Heart left ventricle (tissue), 16 donors: Measurements from ENCODE around the gene MAK. TPM values are rescaled to one million over a fixed set of nuclear protein-coding genes. Genes with fewer than 3 reads are reported as not detected.
"Not testable (repeated sequence)": the region's sequence is repeated elsewhere in the genome, so short reads cannot be mapped to it uniquely, and the experiment has no call there.

Experiments used
- ATAC-seq, 4 donors: fragments of 200-7000 bp; cut with Tn5 transposase; one replicate each; pipeline ENCODE4 v1.9.1; 2020 to 2022; ENCODE audit warnings: moderate library complexity in 4 of 4, mild to moderate bottlenecking in 3 of 4, moderate number of reproducible peaks in 1 of 4
- DNase-seq, 5 donors: peaks; one replicate each; pipeline ENCODE4 v3.0.0-alpha.2; 2020
- H3K27ac ChIP-seq, 12 donors: fragments of 200-600 bp; sonication (generic) in 4 of 12; one replicate each; pipeline versions ENCODE4 v1.5.0 to v1.8.0; 2016 to 2022; ENCODE audit warnings: mild to moderate bottlenecking in 2 of 12
- H3K27me3 ChIP-seq, 9 donors: fragments of 200-600 bp; sonication (generic) in 2 of 9; one replicate each; pipeline versions ENCODE4 v1.5.1 to v1.8.0; 2016 to 2022; ENCODE audit warnings: mild to moderate bottlenecking in 3 of 9
- H3K36me3 ChIP-seq, 9 donors: fragments of 200-600 bp; sonication (generic) in 2 of 9; one replicate each; pipeline versions ENCODE4 v1.5.0 to v1.8.0; 2018 to 2022; ENCODE audit warnings: mild to moderate bottlenecking in 2 of 9
- H3K4me1 ChIP-seq, 12 donors: fragments of 200-600 bp; sonication (generic) in 4 of 12; one replicate each; pipeline versions ENCODE4 v1.5.0 to v1.8.0; 2016 to 2022; ENCODE audit warnings: mild to moderate bottlenecking in 3 of 12
- H3K4me3 ChIP-seq, 12 donors: fragments of 200-600 bp; sonication (generic) in 4 of 12; one replicate each; pipeline versions ENCODE4 v1.5.0 to v1.8.0; 2017 to 2022; ENCODE audit warnings: mild to moderate bottlenecking in 9 of 12, moderate library complexity in 4 of 12
- H3K9me3 ChIP-seq, 12 donors: fragments of 200-600 bp; sonication (generic) in 4 of 12; one replicate each; pipeline versions ENCODE4 v1.5.0 to v1.8.0; 2016 to 2022; ENCODE audit warnings: mild to moderate bottlenecking in 1 of 12
- POLR2A ChIP-seq, 2 donors: fragments of 450-650 bp; IDR thresholded peaks; one replicate each; pipeline ENCODE4 v1.6.1; 2017; ENCODE audit warnings: antibody characterized with exemption in 2 of 2, mild to moderate bottlenecking in 2 of 2, moderate library complexity in 2 of 2
- WGBS, 4 donors: extraction: QIAGEN DNeasy Blood & Tissue Kit in 2 of 4; methylation state at CpG; one replicate each; pipeline versions ENCODE4 v1.1.5 to v1.1.7; 2013 to 2018; 5-methylcytosine and 5-hydroxymethylcytosine counted together
- intact Hi-C, 10 donors: fragments of 100-400 bp; cut with DNase I; formaldehyde crosslinking; loops; one replicate each; pipeline versions ENCODE4 v1.11.1 to v1.14.2; 2022
- polyA plus RNA-seq, 2 donors: library from polyadenylated mRNA; stranded (reverse); fragments of 200-250 nt; gene quantifications; one replicate each; pipeline ENCODE4 v1.2.3, GENCODE V29; 2013
- total RNA-seq, 9 donors: library from RNA; depleted of rRNA in 2 of 9; stranded (reverse); fragments of >200 nt in 2 of 9; fragmentation: NEBNext Ultra II Directional in 3 of 9; extraction: Animal tissue kit (Norgen Biotek cat#: 25700) in 3 of 9; gene quantifications; one replicate each; pipeline versions ENCODE4 v1.1.0 to v1.2.4, GENCODE V29; 2016 to 2023
- TF ChIP-seq, protein P1 (sequence below), 12 donors: fragments of 200-600 bp; sonication (generic) in 4 of 12; IDR thresholded peaks; one replicate each; pipeline versions ENCODE4 v1.5.0 to v1.8.0; 2018 to 2022; ENCODE audit warnings: antibody characterized with exemption in 12 of 12, mild to moderate bottlenecking in 5 of 12
- donor health status: ischemic (EF 13 %, LVEDD 7.1; RV severe dilation, severe dysfunction).
- donor health status: healthy with polysubstance abuse.
- donor health status: DM: no; HTN: yes; CAD: no.
- donor health status: DM: no; HTN: no; CAD: no.
- donor health status: ischemic (EF 25% LVEDD 6.9; RV normal size, moderate dysfunction).
- donor health status: ischemic (EF 25% LVEDD 5.7; RV mildly dilated, moderate dysfunction).
- donor health status: healthy.
- donor health status: DM: yes; HTN: yes; CAD: no.
- donor health status: ischemic (EF 35%, LVEDD 5.7; RV mildly dilated, moderate dysfunction).
- donor health status: nonischemic (EF 11% LVEDD 7.7; RV severe dilation, severe dysfunction).
- donor health status: DM: yes; HTN: yes; CAD: no.
- donor health status: PGD.
- donor health status: ischemic (EF 29% LVEDD 5.4; RV normal size, mild dysfunction).
- donor health status: nonischemic (EF 23%, LVEDD 6.1; RV moderate dilation, normal function).

Gene MAK
- total and polyA plus RNA-seq, 11 donors, result 0.04 to 0.36 (median 0.15) TPM; not detected in 5

DNA sequence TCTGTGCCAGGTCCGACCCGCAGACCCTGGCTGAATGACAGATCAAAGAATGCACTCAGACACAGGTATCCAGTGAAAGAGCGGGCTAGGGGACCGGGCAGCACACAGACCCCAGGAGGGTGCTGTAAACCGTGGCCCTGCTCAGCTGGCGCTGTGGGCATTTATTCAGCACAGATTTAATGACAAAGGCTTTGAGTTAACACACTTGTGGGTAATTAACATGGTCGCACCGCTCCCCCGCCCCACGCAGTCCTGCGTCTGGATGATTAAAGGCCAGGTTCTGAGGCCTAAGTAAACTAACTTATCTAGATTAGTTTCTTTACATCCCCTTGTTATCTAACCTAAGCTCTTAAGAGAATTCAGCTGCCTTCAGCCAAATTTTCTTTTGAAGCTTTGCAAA lies 3.5 kb downstream of the MAK start:
- intact Hi-C loops, result no loop called here
- no peak for ATAC-seq
- H3K27ac ChIP-seq, result no peak overlapping the region
- TF ChIP-seq POLR2A (IDR thresholded peaks at IDR 0.05), result no peak
- TF ChIP-seq, protein P1, sequence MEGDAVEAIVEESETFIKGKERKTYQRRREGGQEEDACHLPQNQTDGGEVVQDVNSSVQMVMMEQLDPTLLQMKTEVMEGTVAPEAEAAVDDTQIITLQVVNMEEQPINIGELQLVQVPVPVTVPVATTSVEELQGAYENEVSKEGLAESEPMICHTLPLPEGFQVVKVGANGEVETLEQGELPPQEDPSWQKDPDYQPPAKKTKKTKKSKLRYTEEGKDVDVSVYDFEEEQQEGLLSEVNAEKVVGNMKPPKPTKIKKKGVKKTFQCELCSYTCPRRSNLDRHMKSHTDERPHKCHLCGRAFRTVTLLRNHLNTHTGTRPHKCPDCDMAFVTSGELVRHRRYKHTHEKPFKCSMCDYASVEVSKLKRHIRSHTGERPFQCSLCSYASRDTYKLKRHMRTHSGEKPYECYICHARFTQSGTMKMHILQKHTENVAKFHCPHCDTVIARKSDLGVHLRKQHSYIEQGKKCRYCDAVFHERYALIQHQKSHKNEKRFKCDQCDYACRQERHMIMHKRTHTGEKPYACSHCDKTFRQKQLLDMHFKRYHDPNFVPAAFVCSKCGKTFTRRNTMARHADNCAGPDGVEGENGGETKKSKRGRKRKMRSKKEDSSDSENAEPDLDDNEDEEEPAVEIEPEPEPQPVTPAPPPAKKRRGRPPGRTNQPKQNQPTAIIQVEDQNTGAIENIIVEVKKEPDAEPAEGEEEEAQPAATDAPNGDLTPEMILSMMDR (IDR thresholded peaks at IDR 0.05), result no peak
- no peak for DNase-seq
- no peaks in the 10 kb centered on the region for H3K9me3 ChIP-seq
- no peaks in the 10 kb centered on the region for H3K36me3 ChIP-seq
- H3K27me3 ChIP-seq, result peaks cover 0 to 17% (median 0%) of the 10 kb centered on the region in 9 donors
- H3K4me1 ChIP-seq, result peaks cover 0 to 22% (median 6%) of the 10 kb centered on the region in 12 donors
- 94 to 97% (median 95%) methylated on average over 11 of the region's 11 CpGs for WGBS, 4 donors
- no peak overlapping the region for H3K4me3 ChIP-seq

DNA sequence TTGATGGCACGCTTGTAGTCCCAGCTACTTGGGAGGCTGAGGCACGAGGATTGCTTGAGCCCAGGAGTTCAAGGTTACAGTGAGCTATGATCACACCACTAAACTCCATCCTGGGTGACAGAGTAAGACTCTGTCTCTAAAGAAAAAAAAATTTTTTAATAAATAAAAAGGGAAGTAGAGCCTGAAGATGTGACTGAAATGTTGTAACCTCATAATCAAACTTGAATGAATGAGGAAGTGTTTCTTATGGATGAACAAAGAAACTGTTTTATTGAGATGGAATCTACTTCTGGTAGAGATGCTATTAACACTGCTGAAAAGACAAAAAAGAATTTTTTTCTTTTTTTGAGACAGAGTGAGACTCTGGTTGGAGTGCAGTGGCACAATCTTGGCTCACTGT lies 6.7 kb downstream of the MAK start:
- intact Hi-C loops, result no loop called here

DNA sequence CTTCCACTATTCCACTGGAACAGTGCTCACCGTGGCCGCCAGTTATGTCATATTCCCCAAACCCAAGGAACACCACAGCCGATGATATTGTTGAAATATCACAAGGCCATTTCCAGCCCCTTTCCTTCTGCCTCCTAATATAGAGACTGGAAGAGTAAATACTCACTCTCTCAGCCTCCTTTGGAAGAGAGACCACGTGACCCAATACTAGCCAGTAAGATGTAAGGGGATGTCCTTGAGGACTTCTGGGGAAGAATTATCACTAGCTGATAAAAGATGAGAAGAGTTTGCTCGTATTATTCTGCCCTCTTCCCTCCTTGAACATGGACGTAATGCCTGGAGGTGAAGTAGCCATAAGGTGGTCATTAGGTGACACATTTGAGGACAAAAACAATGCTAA lies 13.5 kb downstream of the MAK start:
- TF ChIP-seq, protein P1 (IDR thresholded peaks at IDR 0.05), result no peak
- TF ChIP-seq POLR2A (IDR thresholded peaks at IDR 0.05), result no peak
- intact Hi-C loops, result no loop called here
- Histone ChIP-seq H3K9me3 (no peaks in the 10 kb centered on the region), H3K27ac (no peak overlapping the region), H3K36me3 (no peaks in the 10 kb centered on the region), H3K27me3 (no peaks in the 10 kb centered on the region), H3K4me1 (no peaks in the 10 kb centered on the region), H3K4me3 (no peak overlapping the region)
- 89 to 95% (median 91%) methylated on average over 6 of the region's 6 CpGs for WGBS, 4 donors
- no peak for DNase-seq
- ATAC-seq, result no peak

More for the DNA sequence above, 6.7 kb downstream of the MAK start:
- TF ChIP-seq, protein P1 (IDR thresholded peaks at IDR 0.05), result no peak
- TF ChIP-seq POLR2A (IDR thresholded peaks at IDR 0.05), result no peak
- 94 to 98% (median 96%) methylated on average over 2 of the region's 2 CpGs for WGBS, 4 donors
- no peak for DNase-seq
- no peaks in the 10 kb centered on the region for H3K36me3 ChIP-seq
- peaks cover 0 to 12% (median 0%) of the 10 kb centered on the region in 9 donors for H3K27me3 ChIP-seq
- H3K27ac ChIP-seq, result no peak overlapping the region
- H3K9me3 ChIP-seq, result no peaks in the 10 kb centered on the region
- ATAC-seq, result no peak
- no peaks in the 10 kb centered on the region for H3K4me1 ChIP-seq
- H3K4me3 ChIP-seq, result no peak overlapping the region

DNA sequence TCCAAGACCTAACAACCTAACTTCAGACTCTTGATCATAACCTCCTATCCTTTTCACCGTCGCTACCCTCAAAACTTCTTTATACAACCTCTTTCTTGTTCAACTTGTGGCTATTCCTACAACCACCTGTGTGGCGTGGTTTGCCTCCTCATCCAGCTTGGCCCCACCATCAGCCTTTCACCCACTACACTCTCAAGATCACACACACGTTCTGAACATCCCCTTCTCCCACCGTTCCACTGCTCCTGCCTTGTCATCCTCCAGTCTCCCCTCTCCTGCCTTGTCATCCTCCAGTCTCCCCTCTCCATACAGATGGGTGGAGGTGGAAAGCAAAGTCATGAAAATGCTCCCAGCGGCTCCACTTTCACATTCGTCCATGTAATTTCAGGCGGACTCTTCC lies 14.0 kb downstream of the MAK start:
- no peaks in the 10 kb centered on the region for H3K36me3 ChIP-seq
- no peaks in the 10 kb centered on the region for H3K27me3 ChIP-seq
- no peaks in the 10 kb centered on the region for H3K4me1 ChIP-seq
- H3K9me3 ChIP-seq, result no peaks in the 10 kb centered on the region
- ATAC-seq (no peak), DNase-seq (no peak)
- intact Hi-C loops, result no loop called here
- no peak overlapping the region for H3K4me3 ChIP-seq
- 88 to 96% (median 92%) methylated on average over 8 of the region's 8 CpGs for WGBS, 4 donors
- no peak for TF ChIP-seq POLR2A (IDR thresholded peaks at IDR 0.05)
- no peak overlapping the region for H3K27ac ChIP-seq

DNA sequence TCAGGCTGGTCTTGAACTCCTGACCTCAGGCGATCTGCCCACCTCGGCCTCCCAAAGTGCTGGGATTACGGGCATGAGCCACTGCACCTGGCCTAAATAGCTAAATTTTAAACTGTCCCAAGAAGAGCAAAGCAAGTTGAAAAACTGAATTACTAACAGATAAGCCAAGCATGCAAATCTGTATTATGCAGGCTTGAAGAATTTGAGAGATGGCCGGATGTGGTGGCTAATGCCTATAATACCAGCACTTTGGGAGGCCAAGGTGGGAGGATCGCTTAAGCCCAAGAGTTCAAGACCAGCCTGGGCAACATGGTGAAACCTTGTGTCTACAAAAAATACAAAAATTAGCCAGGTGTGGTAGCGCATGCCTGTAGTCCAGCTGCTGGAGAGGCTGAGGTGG lies 24.2 kb downstream of the MAK start:
- intact Hi-C loops, H3K9me3 ChIP-seq: not testable (repeated sequence)
- WGBS, 4 donors, result 95 to 98% (median 97%) methylated on average over 6 of the region's 6 CpGs

More for the DNA sequence above, 24.2 kb downstream of the MAK start:
- not testable (repeated sequence) for ATAC-seq, H3K27ac ChIP-seq, H3K27me3 ChIP-seq, DNase-seq, H3K4me3 ChIP-seq, H3K4me1 ChIP-seq, H3K36me3 ChIP-seq
